ENCODE data around the gene NGFR.

Gene NGFR

DNA sequence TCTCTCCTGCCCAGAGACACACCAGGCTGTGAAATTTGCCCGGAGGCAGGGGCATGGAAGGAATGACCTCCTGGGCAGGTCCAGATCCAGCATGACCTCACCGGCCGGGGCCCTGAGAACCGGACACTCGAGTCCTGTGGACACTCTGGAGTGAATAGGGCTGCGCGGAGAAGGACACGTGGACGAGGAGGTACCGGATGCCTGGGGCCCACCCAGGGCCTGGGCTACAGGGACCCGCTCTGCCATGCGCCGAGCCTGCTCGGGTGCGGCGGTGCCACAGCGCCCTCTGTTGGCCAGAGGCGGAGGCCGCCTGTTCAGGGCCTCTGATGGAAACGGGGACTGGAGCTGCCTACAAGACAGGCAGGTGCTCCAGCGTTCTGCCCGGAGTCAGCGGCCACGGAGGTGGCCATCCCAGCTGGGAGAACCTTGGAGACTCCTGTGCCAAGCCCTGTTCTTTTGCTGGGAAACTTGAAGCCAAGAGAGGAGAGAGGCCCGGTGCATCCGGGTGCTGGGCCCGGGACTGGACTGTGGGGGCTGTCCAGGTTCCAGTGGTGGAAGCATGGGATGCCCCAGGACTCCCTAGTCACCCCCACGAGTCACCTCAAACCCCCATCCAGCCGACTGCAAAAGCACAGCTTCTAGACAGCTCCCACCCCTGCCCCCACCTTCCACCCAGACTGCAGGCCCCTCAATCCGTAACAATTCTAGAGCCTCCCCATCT lies 61.3 kb downstream of the NGFR start (continued):
- TF ChIP-seq, protein P1, sequence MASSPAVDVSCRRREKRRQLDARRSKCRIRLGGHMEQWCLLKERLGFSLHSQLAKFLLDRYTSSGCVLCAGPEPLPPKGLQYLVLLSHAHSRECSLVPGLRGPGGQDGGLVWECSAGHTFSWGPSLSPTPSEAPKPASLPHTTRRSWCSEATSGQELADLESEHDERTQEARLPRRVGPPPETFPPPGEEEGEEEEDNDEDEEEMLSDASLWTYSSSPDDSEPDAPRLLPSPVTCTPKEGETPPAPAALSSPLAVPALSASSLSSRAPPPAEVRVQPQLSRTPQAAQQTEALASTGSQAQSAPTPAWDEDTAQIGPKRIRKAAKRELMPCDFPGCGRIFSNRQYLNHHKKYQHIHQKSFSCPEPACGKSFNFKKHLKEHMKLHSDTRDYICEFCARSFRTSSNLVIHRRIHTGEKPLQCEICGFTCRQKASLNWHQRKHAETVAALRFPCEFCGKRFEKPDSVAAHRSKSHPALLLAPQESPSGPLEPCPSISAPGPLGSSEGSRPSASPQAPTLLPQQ (tag by site-specific recombination; IDR thresholded peaks at IDR 0.05) = peak; percentile 99

- POLR2A ChIA-PET = interaction anchor here (1.0 to 1.3 kb wide), 3 partner anchors 62 to 207 kb away, joined by 3 to 6 read pairs (median 4); partner anchors contain the start of genes FAM117A, NGFR and PHB1
- Histone ChIP-seq H3K4me1 (ENCODE audit: control insufficient read depth, insufficient read depth, low read length) (0 out of 2 replicates have a peak, but pooled peaks cover 2% of the 10 kb centered on the region), H3K27ac (ENCODE audit: extremely low read depth, low read depth, low read length) (no peak overlapping the region), H3K9me3 (ENCODE audit: control insufficient read depth, insufficient read depth, low read depth, low read length) (no peaks in the 10 kb centered on the region), H3K36me3 (ENCODE audit: control insufficient read depth in 2 of 2, insufficient read depth in 1 of 2, low read length in 2 of 2) (no peaks in the 10 kb centered on the region), H3K4me3 (ENCODE audit: low read depth, low read length) (no peak overlapping the region)
- CTCF ChIA-PET = interaction anchor here (0.6 to 9.5 kb wide), 69 partner anchors 11 to 518 kb away, joined by 3 to 303 read pairs (median 5); partner anchors contain the start of genes DLX3, NGFR, PHB1 and SLC35B1
- no peak for TF ChIP-seq OSR2 (tag by site-specific recombination; IDR thresholded peaks at IDR 0.05)
- TF ChIP-seq ZNF777 (tag by site-specific recombination; IDR thresholded peaks at IDR 0.05; ENCODE audit: borderline replicate concordance) = no peak
- TF ChIP-seq ZNF600 (tag by site-specific recombination; IDR thresholded peaks at IDR 0.05) = no peak
- no peak for TF ChIP-seq ZNF660 (tag by site-specific recombination; IDR thresholded peaks at IDR 0.05)
- TF ChIP-seq ZNF701 (tag by site-specific recombination; IDR thresholded peaks at IDR 0.05) = no peak
- TF ChIP-seq SETDB1 (IDR thresholded peaks at IDR 0.05; ENCODE audit: insufficient read length, low read length) = no peak
- TF ChIP-seq ZNF623 (tag by site-specific recombination; IDR thresholded peaks at IDR 0.05) = no peak
- no peak for TF ChIP-seq ZNF596 (tag by site-specific recombination; IDR thresholded peaks at IDR 0.05)
- TF ChIP-seq ATF2 (tag by site-specific recombination; IDR thresholded peaks at IDR 0.05; ENCODE audit: low read depth) = no peak
- TF ChIP-seq ZNF76 (tag by site-specific recombination; IDR thresholded peaks at IDR 0.05; ENCODE audit: borderline replicate concordance, low read depth) = no peak
- TF ChIP-seq ZNF548 (tag by site-specific recombination; IDR thresholded peaks at IDR 0.05) = no peak
- no peak for TF ChIP-seq ZNF350 (tag by site-specific recombination; IDR thresholded peaks at IDR 0.05)
- peak; percentile 59; the same call in 1 of the 2 replicates for TF ChIP-seq IKZF3 (tag by site-specific recombination; IDR thresholded peaks at IDR 0.05)
- TF ChIP-seq, protein P2, sequence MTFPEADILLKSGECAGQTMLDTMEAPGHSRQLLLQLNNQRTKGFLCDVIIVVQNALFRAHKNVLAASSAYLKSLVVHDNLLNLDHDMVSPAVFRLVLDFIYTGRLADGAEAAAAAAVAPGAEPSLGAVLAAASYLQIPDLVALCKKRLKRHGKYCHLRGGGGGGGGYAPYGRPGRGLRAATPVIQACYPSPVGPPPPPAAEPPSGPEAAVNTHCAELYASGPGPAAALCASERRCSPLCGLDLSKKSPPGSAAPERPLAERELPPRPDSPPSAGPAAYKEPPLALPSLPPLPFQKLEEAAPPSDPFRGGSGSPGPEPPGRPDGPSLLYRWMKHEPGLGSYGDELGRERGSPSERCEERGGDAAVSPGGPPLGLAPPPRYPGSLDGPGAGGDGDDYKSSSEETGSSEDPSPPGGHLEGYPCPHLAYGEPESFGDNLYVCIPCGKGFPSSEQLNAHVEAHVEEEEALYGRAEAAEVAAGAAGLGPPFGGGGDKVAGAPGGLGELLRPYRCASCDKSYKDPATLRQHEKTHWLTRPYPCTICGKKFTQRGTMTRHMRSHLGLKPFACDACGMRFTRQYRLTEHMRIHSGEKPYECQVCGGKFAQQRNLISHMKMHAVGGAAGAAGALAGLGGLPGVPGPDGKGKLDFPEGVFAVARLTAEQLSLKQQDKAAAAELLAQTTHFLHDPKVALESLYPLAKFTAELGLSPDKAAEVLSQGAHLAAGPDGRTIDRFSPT (tag by site-specific recombination; IDR thresholded peaks at IDR 0.05) = no peak
- TF ChIP-seq ZNF280C (tag by site-specific recombination; IDR thresholded peaks at IDR 0.05) = no peak
- no peak for TF ChIP-seq ZNF529 (tag by site-specific recombination; IDR thresholded peaks at IDR 0.05; ENCODE audit: insufficient replicate concordance)
- no peak for TF ChIP-seq ZBTB1 (tag by site-specific recombination; IDR thresholded peaks at IDR 0.05)
- TF ChIP-seq, protein P3, sequence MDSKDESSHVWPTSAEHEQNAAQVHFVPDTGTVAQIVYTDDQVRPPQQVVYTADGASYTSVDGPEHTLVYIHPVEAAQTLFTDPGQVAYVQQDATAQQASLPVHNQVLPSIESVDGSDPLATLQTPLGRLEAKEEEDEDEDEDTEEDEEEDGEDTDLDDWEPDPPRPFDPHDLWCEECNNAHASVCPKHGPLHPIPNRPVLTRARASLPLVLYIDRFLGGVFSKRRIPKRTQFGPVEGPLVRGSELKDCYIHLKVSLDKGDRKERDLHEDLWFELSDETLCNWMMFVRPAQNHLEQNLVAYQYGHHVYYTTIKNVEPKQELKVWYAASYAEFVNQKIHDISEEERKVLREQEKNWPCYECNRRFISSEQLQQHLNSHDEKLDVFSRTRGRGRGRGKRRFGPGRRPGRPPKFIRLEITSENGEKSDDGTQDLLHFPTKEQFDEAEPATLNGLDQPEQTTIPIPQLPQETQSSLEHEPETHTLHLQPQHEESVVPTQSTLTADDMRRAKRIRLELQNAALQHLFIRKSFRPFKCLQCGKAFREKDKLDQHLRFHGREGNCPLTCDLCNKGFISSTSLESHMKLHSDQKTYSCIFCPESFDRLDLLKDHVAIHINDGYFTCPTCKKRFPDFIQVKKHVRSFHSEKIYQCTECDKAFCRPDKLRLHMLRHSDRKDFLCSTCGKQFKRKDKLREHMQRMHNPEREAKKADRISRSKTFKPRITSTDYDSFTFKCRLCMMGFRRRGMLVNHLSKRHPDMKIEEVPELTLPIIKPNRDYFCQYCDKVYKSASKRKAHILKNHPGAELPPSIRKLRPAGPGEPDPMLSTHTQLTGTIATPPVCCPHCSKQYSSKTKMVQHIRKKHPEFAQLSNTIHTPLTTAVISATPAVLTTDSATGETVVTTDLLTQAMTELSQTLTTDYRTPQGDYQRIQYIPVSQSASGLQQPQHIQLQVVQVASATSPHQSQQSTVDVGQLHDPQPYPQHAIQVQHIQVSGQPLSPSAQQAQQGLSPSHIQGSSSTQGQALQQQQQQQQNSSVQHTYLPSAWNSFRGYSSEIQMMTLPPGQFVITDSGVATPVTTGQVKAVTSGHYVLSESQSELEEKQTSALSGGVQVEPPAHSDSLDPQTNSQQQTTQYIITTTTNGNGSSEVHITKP (tag by site-specific recombination; IDR thresholded peaks at IDR 0.05) = 0 out of 2 replicates have a peak, but pooled peaks have one; percentile 21
- TF ChIP-seq MEIS1 (CRISPR knock-in tag; IDR thresholded peaks at IDR 0.05; ENCODE audit: borderline replicate concordance) = no peak
- TF ChIP-seq ZBTB8A (tag by site-specific recombination; IDR thresholded peaks at IDR 0.05) = 0 out of 2 replicates have a peak, but pooled peaks have one; percentile 16
- no peak for TF ChIP-seq ZNF785 (tag by site-specific recombination; IDR thresholded peaks at IDR 0.05)
- no peak for TF ChIP-seq ZNF473 (tag by site-specific recombination; IDR thresholded peaks at IDR 0.05)
Measured at GRCh38 chr17:49557312-49558024, 62.4 kb downstream of the NGFR start.

Data from HEK293 (cell line).